HG03196 (cell line): ENCODE data around the gene DNAJC1.
A peak's percentile ranks its signal among the peaks of the same experiment; 100 is the strongest.

ENCODE experiments used
- ATAC-seq: cut with Tn5 transposase; IDR thresholded peaks from one replicate; pipeline ENCODE4 v1.9.1; 2021; ENCODE audit not compliant: unreplicated experiment

The DNAJC1 gene

DNA sequence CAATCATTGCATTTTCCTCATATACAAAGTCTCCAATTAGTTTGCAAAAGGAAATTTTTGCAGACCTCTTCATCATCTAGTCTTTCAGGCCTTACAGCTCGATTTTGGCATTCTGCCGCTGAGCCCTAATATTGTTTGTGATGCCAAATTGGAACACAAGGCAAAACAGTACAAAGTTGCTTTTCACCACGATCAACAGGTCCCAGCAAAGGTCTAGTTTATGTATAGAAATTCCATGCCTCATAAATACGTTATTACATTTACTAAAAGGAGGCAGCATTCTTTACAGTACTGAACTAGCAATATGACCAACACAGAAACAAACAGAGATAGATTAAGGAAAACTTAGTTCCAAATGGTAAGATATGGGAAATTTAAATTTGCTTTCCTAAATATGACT is 7.0 kb upstream of the DNAJC1 start:
- ATAC-seq = no peak

DNA sequence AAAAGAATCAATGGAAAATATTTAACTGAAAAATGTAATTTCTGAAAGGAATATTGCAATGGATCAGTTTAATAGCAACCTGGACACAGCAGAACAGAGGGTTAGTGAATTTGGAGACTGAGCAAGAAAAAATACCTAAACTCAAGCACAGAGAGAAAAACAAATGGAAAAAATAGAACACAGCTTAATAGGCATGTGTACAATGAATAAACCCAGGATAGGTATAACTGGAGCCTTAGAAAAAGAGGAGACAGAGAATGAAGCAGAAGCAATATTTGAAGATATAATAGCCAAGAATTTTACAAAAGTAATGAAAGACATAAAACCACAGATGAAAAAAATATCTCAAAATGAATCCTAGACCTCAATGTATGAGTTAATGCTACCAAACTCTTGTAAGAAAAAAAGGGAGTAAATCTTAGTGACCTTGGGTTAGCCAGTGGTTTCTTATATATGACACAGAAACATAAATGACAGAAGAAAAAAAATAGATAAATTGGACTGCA is 2.9 kb upstream of the DNAJC1 start:
- no peak for ATAC-seq

DNA sequence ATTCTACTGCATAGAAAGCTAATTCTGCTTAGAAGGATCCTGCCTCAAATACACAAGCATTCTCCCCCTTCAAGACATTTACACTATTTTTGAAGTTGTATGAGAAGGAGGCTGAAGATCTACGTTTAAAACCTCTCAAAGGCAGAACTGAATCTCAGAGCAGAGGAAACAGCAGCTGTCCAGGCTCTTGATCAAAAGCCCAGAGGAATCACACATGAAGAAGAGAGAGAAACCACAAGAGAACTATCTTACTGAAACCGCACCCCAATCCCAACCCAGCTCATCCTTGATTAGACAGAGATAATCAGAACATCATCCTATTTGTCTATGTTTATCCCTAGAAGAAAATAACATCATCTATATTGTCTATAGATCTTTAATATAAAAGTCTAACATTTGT is 2.2 kb upstream of the DNAJC1 start:
- ATAC-seq = no peak

DNA sequence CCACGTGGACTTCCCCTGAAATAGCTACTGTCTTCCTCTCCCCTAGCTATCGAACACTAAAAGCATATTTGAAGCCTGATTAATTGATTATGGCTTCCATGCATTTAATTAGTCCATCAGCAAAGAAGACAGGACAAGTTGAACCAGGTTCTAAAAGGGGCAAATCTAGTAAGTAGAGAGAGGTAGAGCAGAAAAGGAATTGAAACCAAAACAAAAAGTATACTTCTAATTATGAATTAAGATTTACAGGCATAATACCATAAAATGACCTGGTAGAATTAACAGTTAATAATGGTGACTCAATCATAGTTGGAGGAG is 393 bp upstream of the DNAJC1 start:
- no peak for ATAC-seq

DNA sequence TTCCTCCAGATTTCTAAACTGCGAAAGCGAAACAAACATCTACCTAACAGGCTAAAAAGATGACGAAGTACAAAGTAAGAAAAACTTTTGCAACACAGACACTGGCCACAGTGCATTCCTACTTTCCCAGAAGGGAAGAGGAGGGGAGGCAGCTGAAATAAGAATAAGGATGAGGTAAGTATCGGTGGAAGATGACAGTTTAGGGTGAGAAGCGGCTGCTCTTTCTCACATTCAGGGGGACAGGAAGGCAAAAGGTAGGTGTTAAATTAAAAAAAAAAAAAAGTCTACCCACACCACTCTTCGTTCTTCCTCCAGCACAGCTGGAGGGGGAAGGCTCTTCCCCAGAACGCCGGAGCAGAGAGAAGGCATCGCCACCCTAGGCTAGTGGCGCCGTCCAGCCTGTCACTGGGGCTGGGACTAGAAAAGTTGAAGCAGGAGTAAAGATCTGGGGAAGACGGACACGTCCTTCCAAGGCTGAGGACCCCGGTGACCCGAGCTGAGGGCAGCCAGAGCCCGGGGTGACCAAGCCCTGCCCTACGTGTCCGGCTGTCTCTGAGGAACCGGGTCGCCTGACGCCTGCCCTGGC is 846 bp downstream of the DNAJC1 start:
- peak; percentile 18 for ATAC-seq

DNA sequence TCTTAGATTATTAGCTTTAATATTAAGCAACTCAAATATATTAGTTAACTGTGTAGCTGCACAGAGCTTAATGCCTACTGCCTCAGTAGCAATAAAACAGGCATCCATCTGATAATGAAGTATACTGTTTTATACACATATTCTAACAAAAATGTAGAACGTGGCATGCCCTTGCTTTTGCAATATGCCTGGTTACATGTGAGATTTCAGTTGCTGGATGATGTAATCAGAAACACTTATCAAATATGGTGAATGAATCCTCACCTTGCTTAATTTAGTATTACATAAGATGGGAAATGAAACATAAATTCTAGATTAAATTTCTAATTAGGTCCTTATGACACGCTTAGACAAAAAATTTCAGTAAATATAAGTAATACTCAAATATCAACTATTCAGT is 8.0 kb downstream of the DNAJC1 start:
- ATAC-seq = no peak

DNA sequence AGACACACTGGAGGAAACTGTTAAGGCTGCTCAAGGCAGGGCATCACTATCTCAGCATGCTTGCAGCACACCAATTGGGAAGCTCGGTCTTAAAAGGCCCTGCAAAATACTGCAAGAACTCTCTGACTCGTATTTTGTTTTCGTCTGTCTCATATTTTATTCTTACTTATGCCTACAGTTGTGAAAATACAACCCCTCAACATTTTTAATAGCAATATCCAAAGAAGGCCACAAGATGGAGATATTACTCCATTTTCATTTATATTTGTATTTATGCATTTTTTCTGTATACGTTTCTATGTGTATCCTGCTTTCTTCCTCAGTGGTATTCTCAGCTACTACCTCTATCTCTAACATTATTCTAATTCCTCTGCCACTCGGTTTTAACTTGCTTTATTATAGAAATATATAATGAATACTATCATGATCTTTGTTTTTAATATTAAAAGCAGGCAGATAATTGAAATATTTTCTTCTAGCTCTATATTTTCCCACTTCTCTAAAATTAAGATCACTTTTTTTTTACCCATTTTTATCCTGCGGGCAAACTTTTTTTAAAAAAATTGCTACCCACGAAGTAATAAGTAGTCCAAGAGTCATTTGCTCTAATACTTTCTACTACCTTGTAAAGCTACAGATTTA is 10.0 kb downstream of the DNAJC1 start:
- no peak for ATAC-seq

DNA sequence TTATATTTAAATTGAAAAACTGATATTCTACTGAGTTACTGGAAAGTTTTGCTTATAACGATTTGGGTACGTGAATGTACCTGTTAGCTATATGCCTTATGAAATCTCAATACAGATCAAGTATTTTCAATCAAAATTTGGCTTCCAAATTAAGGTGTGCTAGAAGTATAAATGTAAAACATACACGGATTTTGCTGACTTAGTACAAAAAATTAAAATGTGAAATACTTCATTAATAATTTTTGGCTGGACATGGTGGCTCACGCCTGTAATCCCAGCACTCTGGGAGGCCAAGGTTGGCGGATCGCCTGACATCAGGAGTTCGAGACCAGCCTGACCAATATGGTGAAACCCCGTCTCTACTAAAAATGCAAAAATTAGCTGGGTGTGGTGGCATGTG is 11.7 kb downstream of the DNAJC1 start:
- no peak for ATAC-seq

DNA sequence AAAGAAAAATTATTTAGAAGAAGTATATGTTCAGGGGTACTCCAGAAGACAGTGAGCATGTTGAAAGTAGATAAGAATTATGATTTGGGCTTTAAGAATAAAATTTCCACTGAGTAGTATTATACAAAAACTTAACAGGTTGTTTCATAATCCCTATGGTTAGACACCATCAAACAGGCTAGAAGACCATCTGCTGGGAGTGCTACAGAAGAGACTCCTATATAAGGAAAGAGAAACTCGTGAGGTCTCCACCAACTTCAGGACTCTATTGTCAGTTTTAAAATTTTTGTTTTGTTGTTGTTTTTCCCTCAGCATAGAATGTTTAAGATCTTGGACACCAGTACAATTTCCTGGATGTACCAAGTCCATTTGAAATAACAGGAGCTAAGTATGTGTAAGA is 13.1 kb downstream of the DNAJC1 start:
- ATAC-seq = no peak

DNA sequence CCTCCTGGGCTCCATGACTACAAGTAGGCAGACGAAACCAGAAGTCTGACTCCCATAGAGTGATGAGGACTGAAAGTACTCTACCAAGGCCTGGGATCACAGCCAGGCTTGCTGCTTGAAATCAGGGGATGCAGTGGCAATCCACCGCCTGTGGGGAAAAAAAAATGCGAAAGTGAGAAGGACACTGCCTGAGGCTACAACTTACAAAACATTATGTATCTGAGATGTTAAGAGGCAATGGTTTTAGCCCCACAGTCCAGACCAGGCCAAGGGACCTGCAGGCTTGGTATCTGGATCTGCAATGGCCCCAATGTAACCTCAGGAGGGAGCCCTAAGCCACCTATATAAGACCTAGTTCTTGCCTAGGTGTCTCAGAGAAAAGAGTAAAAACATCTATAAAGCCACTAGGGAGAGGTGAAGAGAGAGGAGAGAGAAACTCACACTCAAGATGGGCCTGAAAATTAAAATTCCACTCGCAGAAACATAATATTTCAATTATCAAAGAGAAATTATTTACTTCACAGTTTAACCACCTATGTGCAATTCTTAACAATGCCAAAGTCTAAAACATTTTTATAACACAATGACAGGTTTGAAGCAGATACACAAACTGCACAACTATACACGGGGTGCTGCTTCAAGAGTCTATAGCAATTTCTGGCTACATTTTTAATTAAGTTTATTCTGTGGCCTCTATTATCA is 13.9 kb downstream of the DNAJC1 start:
- peak; percentile 75 for ATAC-seq

DNA sequence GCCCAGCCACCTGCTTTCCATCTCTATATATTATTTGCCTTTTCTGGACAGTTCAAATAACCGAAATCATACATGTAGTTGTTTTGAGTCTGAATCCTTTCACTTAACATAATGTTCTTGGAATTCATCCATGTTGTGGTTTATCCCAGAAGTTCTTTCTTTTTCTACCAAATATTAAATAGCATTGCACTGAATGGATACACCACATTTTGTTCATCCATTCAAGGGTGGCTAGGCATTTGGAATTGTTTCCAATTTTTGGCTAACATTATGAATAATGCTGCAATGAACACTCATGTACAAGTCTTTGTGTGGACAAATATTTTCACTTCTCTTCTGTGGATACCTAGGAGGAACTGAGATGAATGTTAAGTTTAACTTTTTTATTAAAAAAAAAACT is 18.0 kb downstream of the DNAJC1 start:
- no peak for ATAC-seq

DNA sequence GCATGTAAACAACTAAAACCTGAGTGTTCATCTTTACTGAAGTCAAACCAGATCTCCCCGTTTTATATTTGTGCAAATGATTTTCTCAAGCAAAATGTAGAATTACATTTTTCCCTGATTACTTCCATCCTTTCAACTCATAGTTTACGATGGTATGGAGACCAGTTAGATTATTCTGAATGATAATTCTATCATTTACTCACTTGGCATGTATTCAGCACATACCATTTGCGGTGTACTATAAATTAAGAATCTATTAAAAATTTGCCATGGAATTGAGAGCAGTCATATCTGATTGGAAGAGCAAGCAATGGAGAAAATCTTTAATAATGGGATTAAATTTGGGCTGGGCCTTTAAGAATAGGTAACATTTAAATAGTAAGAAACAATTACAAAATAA is 22.4 kb downstream of the DNAJC1 start:
- no peak for ATAC-seq

DNA sequence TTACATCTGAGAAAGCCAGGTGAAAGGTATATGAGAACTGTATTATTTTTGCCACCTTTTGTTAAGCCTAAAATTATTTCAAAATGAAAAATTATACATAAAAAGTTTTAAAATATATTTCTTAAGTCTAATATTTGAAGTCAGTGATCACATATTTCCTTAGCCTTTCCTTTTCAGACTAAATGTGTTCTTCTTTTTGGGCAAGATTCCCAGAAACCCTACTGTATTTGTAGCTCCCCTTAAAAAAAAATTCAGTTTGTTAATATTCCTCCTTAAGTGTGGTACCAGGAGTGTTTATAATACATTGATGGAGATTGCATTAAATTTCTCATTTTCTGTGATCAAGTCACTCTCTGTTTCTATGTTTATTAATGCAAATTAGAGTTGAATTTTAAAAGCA is 22.8 kb downstream of the DNAJC1 start:
- ATAC-seq = no peak

DNA sequence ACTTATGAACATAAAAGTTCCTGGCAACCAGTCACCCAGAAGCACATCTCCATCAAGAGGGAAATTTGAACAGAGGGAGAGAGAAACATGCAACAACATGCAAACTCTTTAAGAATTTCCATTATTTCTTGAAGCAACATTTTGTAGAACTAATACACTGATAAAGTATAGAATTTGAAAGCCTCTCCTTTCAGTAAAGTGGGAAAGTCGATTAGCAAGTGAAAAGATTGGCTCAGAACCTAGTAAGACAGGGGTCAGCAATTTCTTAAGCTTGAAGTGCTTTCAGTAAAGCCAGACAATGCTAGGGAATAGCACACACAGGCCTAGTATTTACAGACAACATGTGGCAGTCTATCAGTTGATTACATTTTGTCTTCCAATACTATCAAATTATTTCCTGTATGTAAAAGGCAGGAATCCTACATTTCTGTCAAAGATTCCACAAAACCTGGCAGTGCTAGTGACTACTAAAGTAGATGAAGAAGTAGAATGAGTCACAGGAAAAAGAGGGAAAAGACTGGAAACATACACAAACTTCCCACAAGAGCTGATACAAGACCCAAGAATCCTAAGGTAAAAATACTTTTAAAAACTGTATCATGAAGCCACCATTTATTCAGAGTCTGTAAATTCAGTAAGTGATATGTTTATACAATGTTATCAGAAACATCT is 25.2 kb downstream of the DNAJC1 start:
- no peak for ATAC-seq

DNA sequence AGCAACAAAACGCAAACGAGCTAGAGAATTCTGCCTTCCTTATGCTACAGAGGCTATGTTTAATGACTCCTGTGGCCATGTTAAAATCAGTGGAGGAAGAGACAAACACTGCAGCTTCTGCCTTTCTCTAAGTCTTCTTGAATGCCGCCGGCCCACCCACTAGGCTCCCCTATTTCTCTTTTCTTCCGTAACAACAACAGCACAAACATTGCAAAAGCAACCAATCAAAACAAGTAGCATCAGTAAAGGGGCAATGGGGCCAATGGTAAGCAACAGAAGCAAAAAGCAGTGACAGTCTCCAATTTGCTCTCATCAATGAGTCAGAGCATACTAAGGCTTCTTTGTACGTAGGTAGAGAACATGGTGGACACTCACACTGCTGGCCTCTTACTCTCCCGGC is 26.8 kb downstream of the DNAJC1 start:
- ATAC-seq = no peak

DNA sequence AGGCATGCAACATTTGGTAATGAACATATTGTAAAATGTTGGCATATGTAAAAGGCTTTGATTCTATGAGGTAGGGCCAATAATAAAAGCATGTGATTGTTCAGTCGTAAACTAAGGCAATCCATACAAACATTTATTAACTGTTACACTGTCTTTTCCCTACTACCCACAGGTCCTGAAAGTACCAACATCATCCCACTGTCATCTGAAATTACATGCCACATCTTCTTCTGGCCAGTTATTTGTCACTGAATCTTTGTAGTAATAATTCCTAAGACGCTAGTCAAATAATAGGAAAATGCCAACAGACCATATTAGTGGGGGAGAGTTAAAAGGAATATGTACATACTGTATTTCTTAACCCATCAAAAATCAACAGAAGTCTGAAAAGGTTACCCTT is 27.2 kb downstream of the DNAJC1 start:
- no peak for ATAC-seq

DNA sequence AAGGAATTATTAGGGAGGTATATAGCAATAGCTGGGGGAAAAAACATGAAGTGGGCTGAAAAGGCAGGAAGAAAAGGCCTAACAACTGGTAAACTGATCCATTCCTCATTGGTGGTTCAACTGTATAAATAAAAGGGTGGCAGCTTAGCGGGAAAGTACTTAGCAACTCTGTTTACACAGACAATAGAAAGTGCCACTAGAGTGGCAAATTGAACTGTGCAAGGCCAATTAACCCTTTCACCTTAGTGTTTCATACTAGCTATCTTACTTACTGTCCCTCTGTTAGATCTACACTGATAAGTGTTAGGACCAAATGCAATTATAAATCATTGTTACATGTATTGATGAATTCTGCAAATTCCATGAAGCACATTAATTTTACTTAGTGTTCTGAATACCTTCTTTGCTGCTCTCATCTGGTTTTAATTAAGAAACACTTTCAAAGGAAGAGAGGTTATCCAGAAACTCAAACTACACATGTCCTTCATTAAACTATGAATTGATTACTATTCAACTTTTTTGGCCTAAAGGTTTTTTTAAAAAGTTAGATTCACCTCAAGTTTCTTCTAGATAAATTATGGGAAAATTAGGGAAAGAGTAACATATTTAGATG is 28.0 kb downstream of the DNAJC1 start:
- ATAC-seq = no peak

DNA sequence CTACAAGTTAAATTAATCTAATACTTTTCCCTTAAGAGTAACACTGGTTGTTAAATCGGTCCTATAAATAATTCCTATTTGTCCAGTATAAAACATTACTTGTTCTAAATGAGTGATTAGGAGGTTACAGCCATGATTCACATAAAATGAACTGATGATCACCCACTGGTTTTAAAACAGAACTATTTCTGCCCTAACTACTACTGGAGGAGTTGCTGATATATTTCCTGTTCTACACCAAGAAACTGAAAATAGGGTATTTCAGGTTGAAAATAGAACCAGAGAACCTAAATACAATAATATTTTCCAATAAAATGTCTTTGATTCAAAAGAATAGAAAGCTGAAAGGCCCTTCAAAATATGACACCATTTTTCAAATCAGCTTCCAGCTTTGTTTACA is 30.9 kb downstream of the DNAJC1 start:
- no peak for ATAC-seq

DNA sequence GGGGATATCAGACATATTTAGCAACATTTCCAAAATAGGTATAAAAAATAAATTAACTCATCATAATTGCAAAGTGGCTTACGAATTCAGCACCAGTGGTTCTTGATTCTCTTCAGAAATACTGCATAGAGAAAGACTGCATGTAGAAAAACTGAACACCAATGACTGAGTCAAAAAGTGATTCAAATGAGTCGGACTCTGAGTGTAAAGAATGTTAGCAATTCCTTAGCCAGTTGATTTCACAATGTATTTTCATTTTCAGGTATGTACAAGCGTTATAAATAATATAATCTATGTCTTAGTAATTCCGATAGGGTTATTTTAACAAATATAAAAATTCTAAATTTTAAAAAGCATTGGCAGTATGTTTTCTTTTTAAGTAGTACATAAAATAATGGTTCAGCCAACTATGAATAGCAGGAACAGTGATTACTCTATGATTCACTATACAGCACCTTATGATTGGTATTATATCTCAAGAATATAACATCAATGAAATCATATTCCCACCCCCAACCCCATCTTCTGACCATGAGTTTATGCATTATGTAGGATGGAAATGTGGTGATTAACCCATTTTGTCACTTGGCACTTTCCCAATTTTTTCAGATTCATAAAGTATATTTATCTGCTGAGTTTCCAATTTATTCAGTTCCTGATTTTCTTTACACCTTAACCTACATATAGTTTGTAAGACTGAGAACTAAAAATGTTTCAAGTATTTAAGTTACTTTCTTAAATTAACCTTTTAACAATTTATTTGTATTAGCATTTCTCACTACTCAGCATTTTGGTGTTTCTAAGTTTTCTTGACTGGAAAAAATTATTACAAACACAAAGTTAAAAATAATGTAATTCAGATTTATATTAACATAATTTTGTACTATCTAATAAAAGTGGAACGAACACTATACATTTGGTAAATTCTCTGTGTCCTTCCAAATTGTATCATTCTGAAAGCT is 33.9 kb downstream of the DNAJC1 start:
- ATAC-seq = no peak

DNA sequence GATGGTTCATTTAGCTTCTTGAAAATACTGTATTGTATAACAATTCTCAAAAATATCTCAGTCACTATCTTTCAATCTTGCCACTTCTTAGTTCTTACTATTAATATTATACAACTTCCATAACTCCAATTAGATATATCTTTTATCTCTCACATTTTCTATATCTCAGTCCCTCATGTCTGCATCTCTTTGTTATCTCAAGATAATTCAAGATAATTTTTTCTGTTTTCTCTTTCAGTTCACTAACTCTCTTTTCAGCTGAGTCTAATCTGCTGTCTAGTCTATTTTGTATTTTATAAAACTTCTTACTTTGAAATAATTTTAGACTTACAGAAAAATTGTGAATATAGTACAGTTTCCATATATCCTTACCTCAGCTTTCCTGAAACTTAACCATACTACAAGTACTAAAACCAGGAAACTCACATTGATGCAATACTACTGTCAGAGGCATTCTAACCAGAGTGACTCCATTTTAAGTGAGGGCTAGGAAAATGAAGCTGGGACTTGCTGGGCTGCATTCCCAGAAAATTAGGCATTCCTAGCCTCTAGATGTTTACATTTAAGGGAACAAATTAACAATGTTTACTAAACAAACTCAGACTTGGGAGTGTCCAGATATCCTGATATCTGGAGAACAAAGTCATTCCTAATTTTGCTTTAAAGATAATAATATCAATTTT is 38.4 kb downstream of the DNAJC1 start:
- ATAC-seq = no peak
